ENCODE results near the gene KCNJ5. TPM values are rescaled to one million over a fixed set of nuclear protein-coding genes. Genes with fewer than 3 reads are reported as not detected.
A peak's percentile ranks its signal among the peaks of the same experiment; 100 is the strongest.

Gene KCNJ5
- total RNA-seq, 2 donors from 2014 or later, result not detected

- Mint-ChIP-seq H3K4me3 (peak overlapping the region; percentile 74), H3K27ac (no peak overlapping the region), H3K4me1 (ENCODE audit: low read depth in 2 of 2) (peaks cover 14 to 17% of the 10 kb centered on the region in 2 donors), H3K27me3 (peaks cover 41 to 46% of the 10 kb centered on the region in 2 donors), H3K36me3 (no peaks in the 10 kb centered on the region), H3K9me3 (no peaks in the 10 kb centered on the region)
- no peak for DNase-seq (ENCODE audit: low spot score)
- peak in 1 of 2 donors; percentile 48 for ATAC-seq
These were observed 14.4 kb downstream of the KCNJ5 start for GRCh38 chr11:128905345-128906184.

GRCh38 chr11:128906185-128907050 lies 15.3 kb downstream of the KCNJ5 start:
- Mint-ChIP-seq H3K4me1 (ENCODE audit: low read depth in 2 of 2) (peaks cover 14 to 17% of the 10 kb centered on the region in 2 donors), H3K27me3 (peaks cover 41 to 43% of the 10 kb centered on the region in 2 donors), H3K9me3 (no peaks in the 10 kb centered on the region), H3K4me3 (peak overlapping the region; percentile 74), H3K36me3 (no peaks in the 10 kb centered on the region), H3K27ac (no peak overlapping the region)
- DNase-seq (ENCODE audit: low spot score) (no peak), ATAC-seq (no peak)

- Mint-ChIP-seq H3K36me3 (no peaks in the 10 kb centered on the region), H3K4me3 (no peak overlapping the region), H3K27ac (no peak overlapping the region), H3K27me3 (peaks cover 39 to 41% of the 10 kb centered on the region in 2 donors), H3K4me1 (ENCODE audit: low read depth in 2 of 2) (peaks cover 14 to 17% of the 10 kb centered on the region in 2 donors), H3K9me3 (no peaks in the 10 kb centered on the region)
- DNase-seq (ENCODE audit: low spot score) (no peak), ATAC-seq (no peak)
These were observed 16.4 kb downstream of the KCNJ5 start for GRCh38 chr11:128907585-128907984.

DNA sequence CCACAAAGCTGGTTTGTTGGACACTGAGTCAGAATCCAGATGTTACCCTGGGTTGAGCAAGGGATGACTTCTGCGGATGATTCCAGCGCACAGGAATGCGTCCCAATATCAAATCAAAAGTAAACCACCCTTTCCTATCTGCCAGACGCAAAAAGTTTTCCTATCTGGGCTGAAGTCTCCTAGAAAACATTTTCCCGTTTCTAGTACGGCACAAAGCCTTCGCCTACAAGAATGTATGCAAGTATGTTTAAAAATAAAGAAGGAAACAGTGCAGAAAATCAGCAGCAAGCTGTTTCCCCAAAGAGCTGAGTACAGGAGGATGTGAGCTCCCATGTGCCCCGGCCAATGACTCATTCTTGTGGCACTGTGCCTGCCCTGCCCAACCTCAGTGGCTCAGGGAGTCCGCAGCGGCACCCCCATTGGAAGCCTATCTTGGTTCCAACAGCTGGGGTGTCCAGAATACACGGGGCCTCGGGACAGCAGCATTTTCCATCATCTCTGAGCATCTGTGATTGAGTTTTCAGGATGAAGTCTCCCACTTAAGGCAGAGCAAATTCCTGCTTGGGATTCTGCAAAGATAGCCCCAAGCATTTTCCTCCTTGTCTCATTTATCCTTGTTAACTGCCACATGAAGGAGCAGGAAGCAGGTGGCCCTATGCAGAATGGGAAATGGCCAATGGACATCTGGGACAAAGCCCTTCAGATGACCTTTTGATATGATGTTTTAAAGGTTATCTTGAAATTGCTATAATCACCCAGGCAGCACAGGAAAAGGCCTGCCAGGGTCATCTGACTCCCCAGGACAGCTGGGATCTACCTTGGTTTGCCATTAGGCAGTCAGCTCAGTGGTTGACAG lies 17.5 kb downstream of the KCNJ5 start:
- Mint-ChIP-seq H3K9me3 (no peaks in the 10 kb centered on the region), H3K4me1 (ENCODE audit: low read depth in 2 of 2) (peaks cover 14% of the 10 kb centered on the region in 2 donors), H3K27ac (no peak overlapping the region), H3K4me3 (no peak overlapping the region), H3K36me3 (no peaks in the 10 kb centered on the region), H3K27me3 (peaks cover 36 to 46% of the 10 kb centered on the region in 2 donors)
- ATAC-seq (no peak), DNase-seq (ENCODE audit: low spot score) (peak; percentile 38)

DNA sequence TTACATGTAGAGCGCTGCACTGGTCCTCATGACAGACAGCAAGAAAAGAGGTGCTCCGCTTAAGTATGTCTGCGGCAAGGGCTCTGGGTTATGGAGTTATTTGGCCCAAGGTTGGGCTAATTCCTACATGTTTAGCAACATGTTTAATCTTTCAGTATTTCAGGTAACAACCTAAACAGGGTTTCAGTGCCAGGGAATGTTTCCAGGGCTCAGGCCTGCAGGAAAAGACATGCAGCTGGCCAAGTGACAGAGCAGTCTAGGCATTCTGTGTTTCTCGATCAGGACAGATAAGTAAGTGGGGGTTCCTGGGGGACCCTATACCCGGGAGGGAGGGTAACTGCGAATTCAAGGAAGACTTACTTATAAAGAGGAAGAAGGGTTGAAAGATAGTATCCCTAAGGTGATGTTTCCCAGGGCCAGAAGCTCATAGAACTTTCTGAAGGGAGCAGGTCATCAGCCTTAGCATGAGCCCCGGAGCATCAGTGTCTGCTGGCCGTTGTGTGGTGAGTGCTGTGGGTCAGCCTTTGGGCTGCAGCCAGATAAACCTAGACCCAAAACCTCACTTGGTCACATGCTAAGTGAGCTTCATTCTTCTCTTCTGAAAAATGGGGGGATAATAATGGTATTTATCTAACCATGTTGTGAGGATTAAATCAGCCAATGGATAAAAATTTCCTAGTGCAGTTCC lies 18.4 kb downstream of the KCNJ5 start:
- ATAC-seq (no peak), DNase-seq (ENCODE audit: low spot score) (peak; percentile 32)
- Mint-ChIP-seq H3K27me3 (peaks cover 29 to 39% of the 10 kb centered on the region in 2 donors), H3K27ac (no peak overlapping the region), H3K4me1 (ENCODE audit: low read depth in 2 of 2) (peaks cover 7% of the 10 kb centered on the region in 2 donors), H3K9me3 (no peaks in the 10 kb centered on the region), H3K4me3 (no peak overlapping the region), H3K36me3 (no peaks in the 10 kb centered on the region)

DNA sequence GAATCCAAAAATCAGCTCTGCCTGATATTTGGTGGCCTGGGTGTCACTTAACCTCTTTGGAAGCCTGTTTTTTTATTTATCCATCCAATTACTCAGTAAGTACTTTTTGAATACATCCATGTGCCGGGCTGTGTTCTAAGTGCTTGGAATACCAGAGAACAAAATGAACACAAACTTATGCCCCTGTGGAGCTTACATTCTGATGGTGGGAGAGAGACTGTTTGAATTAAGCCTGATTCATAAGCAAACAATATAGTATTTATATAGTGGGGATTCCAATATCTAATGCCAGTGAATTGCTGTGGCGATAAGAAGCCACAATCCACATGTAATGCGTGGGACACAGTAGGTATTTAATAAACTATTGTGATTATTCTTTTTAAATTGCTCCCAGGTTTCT lies 19.4 kb downstream of the KCNJ5 start:
- peaks cover 2% of the 10 kb centered on the region for H3K36me3 Mint-ChIP-seq
- DNase-seq (ENCODE audit: low spot score) (no peak), ATAC-seq (no peak)
- H3K4me1 Mint-ChIP-seq (ENCODE audit: low read depth in 2 of 2), result peaks cover 6 to 8% of the 10 kb centered on the region in 2 donors
- no peaks in the 10 kb centered on the region for H3K9me3 Mint-ChIP-seq
- no peak overlapping the region for H3K27ac Mint-ChIP-seq
- H3K4me3 Mint-ChIP-seq, result no peak overlapping the region
- H3K27me3 Mint-ChIP-seq, result peaks cover 34 to 46% of the 10 kb centered on the region in 2 donors

DNA sequence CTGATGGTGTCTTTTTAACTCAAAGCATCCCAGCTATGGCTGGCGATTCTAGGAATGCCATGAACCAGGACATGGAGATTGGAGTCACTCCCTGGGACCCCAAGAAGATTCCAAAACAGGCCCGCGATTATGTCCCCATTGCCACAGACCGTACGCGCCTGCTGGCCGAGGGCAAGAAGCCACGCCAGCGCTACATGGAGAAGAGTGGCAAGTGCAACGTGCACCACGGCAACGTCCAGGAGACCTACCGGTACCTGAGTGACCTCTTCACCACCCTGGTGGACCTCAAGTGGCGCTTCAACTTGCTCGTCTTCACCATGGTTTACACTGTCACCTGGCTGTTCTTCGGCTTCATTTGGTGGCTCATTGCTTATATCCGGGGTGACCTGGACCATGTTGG lies 20.1 kb downstream of the KCNJ5 start:
- peaks cover 37 to 47% of the 10 kb centered on the region in 2 donors for H3K27me3 Mint-ChIP-seq
- no peak overlapping the region for H3K4me3 Mint-ChIP-seq
- DNase-seq (ENCODE audit: low spot score) (peak; percentile 37), ATAC-seq (no peak)
- peaks cover 8% of the 10 kb centered on the region for H3K36me3 Mint-ChIP-seq
- H3K4me1 Mint-ChIP-seq (ENCODE audit: low read depth in 2 of 2), result peaks cover under 1 to 8% of the 10 kb centered on the region in 2 donors
- H3K9me3 Mint-ChIP-seq, result no peaks in the 10 kb centered on the region
- H3K27ac Mint-ChIP-seq, result no peak overlapping the region

DNA sequence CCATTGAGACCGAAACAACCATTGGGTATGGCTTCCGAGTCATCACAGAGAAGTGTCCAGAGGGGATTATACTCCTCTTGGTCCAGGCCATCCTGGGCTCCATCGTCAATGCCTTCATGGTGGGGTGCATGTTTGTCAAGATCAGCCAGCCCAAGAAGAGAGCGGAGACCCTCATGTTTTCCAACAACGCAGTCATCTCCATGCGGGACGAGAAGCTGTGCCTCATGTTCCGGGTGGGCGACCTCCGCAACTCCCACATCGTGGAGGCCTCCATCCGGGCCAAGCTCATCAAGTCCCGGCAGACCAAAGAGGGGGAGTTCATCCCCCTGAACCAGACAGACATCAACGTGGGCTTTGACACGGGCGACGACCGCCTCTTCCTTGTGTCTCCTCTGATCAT lies 20.5 kb downstream of the KCNJ5 start:
- Mint-ChIP-seq H3K27me3 (peaks cover 35 to 46% of the 10 kb centered on the region in 2 donors), H3K9me3 (no peaks in the 10 kb centered on the region), H3K4me1 (ENCODE audit: low read depth in 2 of 2) (peaks cover 0 to 6% of the 10 kb centered on the region in 2 donors), H3K27ac (no peak overlapping the region), H3K4me3 (no peak overlapping the region), H3K36me3 (peaks cover 8% of the 10 kb centered on the region)
- DNase-seq (ENCODE audit: low spot score), result no peak
- ATAC-seq, result no peak

GRCh38 chr11:128913806-128914205 lies 22.6 kb downstream of the KCNJ5 start:
- H3K36me3 Mint-ChIP-seq, result peaks cover 8% of the 10 kb centered on the region
- peaks cover 14 to 24% of the 10 kb centered on the region in 2 donors for H3K4me1 Mint-ChIP-seq (ENCODE audit: low read depth in 2 of 2)
- H3K9me3 Mint-ChIP-seq, result no peaks in the 10 kb centered on the region
- DNase-seq (ENCODE audit: low spot score) (peak; percentile 54), ATAC-seq (no peak)
- H3K27me3 Mint-ChIP-seq, result peaks cover 34 to 41% of the 10 kb centered on the region in 2 donors
- no peak overlapping the region for H3K27ac Mint-ChIP-seq
- H3K4me3 Mint-ChIP-seq, result no peak overlapping the region

DNA sequence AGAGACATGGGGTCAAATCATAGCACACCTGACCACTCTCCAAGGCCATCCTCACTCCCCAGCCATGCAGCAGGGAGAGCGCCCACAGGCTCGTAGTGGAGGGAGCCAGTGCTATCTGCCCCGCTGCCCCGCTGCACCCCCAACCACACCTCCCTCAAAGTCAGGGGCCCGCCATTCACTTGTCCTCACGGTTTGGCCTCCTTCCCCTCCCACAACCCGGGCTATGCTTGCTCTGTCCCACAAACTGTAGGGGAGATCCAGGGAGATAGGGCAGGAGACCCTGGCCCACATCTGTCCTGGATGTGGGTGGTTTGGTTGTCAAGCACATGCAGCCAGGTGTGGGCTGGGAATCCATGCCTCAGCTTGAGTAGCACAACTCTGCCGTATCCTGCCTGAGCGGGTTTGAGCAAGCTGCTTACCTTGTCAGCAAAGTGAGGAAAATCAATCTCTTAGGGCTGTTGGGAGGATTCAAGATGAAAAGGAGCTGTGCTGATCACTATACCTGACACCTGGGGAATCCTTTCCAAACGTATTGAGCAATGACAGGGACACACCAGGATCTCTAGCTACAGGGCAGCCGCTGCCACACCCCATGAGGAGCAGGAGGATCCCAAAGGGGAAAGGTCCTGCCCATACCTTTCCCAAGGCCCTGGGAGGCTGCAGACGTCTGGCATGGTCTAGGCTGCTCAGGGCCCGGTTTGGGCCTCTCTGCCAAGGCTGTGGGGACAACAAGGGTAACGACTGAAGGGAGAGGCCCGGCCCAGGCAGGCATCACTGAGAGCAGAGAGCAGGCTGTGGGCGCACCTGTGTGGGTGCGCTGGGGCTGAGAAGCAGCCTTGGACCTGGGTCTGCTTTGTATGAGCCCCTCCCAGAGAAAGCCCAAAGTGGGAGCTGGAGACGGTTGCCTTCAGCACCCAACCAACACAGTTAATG lies 23.3 kb downstream of the KCNJ5 start:
- Mint-ChIP-seq H3K9me3 (no peaks in the 10 kb centered on the region), H3K4me1 (ENCODE audit: low read depth in 2 of 2) (peaks cover 18 to 29% of the 10 kb centered on the region in 2 donors)

GRCh38 chr11:128915149-128915521 lies 24.0 kb downstream of the KCNJ5 start:
- Mint-ChIP-seq H3K4me1 (ENCODE audit: low read depth in 2 of 2) (peaks cover 18 to 29% of the 10 kb centered on the region in 2 donors), H3K9me3 (no peaks in the 10 kb centered on the region), H3K27me3 (peaks cover 30 to 32% of the 10 kb centered on the region in 2 donors), H3K27ac (no peak overlapping the region), H3K36me3 (peaks cover 8% of the 10 kb centered on the region), H3K4me3 (no peak overlapping the region)
- no peak for ATAC-seq
- peak; percentile 13 for DNase-seq (ENCODE audit: low spot score)

More for the DNA sequence above, 23.3 kb downstream of the KCNJ5 start:
- ATAC-seq (no peak), DNase-seq (ENCODE audit: low spot score) (peak; percentile 54)
- peaks cover 32 to 35% of the 10 kb centered on the region in 2 donors for H3K27me3 Mint-ChIP-seq
- no peak overlapping the region for H3K4me3 Mint-ChIP-seq
- no peak overlapping the region for H3K27ac Mint-ChIP-seq
- peaks cover 8% of the 10 kb centered on the region for H3K36me3 Mint-ChIP-seq

DNA sequence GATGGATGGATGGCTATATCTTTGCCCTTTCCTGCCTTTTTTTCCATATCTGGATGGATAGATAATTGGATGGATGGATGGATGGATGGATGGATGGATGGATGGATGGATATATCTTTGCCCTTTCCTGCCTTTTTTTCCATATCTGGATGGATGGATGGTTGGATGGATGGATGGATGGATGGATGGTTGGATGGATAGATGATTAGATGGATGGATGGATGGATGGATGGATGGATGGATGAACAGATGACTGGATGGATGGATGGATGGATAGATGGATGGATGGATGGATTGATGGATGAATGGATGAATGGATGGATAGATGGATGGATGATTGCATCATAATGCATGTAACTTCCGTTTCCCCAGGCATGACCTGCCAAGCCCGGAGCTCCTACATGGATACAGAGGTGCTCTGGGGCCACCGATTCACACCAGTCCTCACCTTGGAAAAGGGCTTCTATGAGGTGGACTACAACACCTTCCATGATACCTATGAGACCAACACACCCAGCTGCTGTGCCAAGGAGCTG lies 24.9 kb downstream of the KCNJ5 start:
- H3K9me3 Mint-ChIP-seq, result no peaks in the 10 kb centered on the region
- peaks cover 33 to 36% of the 10 kb centered on the region in 2 donors for H3K27me3 Mint-ChIP-seq
- no peak overlapping the region for H3K4me3 Mint-ChIP-seq
- H3K4me1 Mint-ChIP-seq (ENCODE audit: low read depth in 2 of 2), result peaks cover 18 to 29% of the 10 kb centered on the region in 2 donors
- peak overlapping the region in 1 of 2 donors; percentile 19 for H3K27ac Mint-ChIP-seq
- peaks cover 8% of the 10 kb centered on the region for H3K36me3 Mint-ChIP-seq
- DNase-seq (ENCODE audit: low spot score) (no peak), ATAC-seq (no peak)
